ENCODE data around the gene ULK1. TPM values are rescaled to one million over a fixed set of nuclear protein-coding genes. Genes with fewer than 3 reads are reported as not detected.

Gene ULK1
- 10 to 100 TPM; 23.2 to 40.6 TPM for total RNA-seq

- Histone ChIP-seq H3K36me3 (peaks cover 3% of the 10 kb centered on the region), H3K4me1 (ENCODE audit: control insufficient read depth in 1 of 2, low read depth in 2 of 2) (peaks cover 4 to 11% of the 10 kb centered on the region in 2 donors), H3K9me3 (no peaks in the 10 kb centered on the region), H3K27ac (peak within 1 kb of the TSS; percentile 94), H3K27me3 (replicated peaks; ENCODE audit: insufficient read depth) (no peaks in the 10 kb centered on the region), H3K4me3 (peak within 1 kb of the TSS; percentile 85)
- ATAC-seq (ENCODE audit: insufficient number of reproducible peaks, low FRiP score, low read depth) (peak; percentile 43), DNase-seq (ENCODE audit: low spot score) (peak; percentile 76)
- no peak for TF ChIP-seq CTCF (IDR thresholded peaks at IDR 0.05)
These were observed at the start of gene ULK1 for GRCh38 chr12:131894313-131894860. TSS of gene ULK1 (plus strand) at chr12:131894622. CDS start at chr12:131895002, 380 bp downstream.

GRCh38 chr12:131844656-131845055, 49.8 kb upstream of the ULK1 start:
- H3K27ac ChIP-seq, result no peak overlapping the region
- DNase-seq (ENCODE audit: low spot score), result no peak
- no peaks in the 10 kb centered on the region for H3K9me3 ChIP-seq
- no peak for TF ChIP-seq CTCF (IDR thresholded peaks at IDR 0.05)
- no peaks in the 10 kb centered on the region for H3K27me3 ChIP-seq (replicated peaks; ENCODE audit: insufficient read depth)
- ATAC-seq (ENCODE audit: insufficient number of reproducible peaks, low FRiP score, low read depth), result no peak
- H3K4me1 ChIP-seq (ENCODE audit: control insufficient read depth in 1 of 2, low read depth in 2 of 2), result no peaks in the 10 kb centered on the region
- no peaks in the 10 kb centered on the region for H3K36me3 ChIP-seq
- no peak overlapping the region for H3K4me3 ChIP-seq

- no peak for TF ChIP-seq CTCF (IDR thresholded peaks at IDR 0.05)
- no peaks in the 10 kb centered on the region for H3K27me3 ChIP-seq (replicated peaks; ENCODE audit: insufficient read depth)
- H3K4me1 ChIP-seq (ENCODE audit: control insufficient read depth in 1 of 2, low read depth in 2 of 2), result no peaks in the 10 kb centered on the region
- no peaks in the 10 kb centered on the region for H3K36me3 ChIP-seq
- DNase-seq (ENCODE audit: low spot score), result no peak
- no peaks in the 10 kb centered on the region for H3K9me3 ChIP-seq
- no peak overlapping the region for H3K4me3 ChIP-seq
- no peak for ATAC-seq (ENCODE audit: insufficient number of reproducible peaks, low FRiP score, low read depth)
- H3K27ac ChIP-seq, result no peak overlapping the region
These were observed 49.3 kb upstream of the ULK1 start for GRCh38 chr12:131845121-131845520.

DNA sequence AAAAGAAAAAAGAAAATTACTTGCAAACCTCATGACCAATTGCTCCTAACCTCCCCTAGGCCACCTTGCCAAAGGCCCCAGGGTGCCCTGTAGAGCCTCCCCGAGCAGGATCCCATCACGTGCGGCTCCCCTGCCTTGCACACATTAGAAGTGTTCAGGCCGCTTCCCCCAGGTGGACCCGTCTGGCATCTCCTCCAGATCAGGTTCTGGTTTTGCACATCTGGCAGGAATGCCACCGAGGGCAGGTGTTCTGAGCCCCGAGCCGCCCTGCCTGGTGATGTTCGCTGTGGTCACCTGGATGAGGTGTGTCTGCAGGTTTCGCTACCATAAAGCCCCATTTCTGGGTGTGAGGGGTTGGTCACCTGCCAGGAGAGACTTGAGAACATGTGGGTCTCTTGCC, 47.0 kb upstream of the ULK1 start:
- no peak overlapping the region for H3K27ac ChIP-seq
- H3K4me3 ChIP-seq, result no peak overlapping the region
- no peak for ATAC-seq (ENCODE audit: insufficient number of reproducible peaks, low FRiP score, low read depth)
- no peak for DNase-seq (ENCODE audit: low spot score)
- H3K9me3 ChIP-seq, result no peaks in the 10 kb centered on the region
- no peaks in the 10 kb centered on the region for H3K4me1 ChIP-seq (ENCODE audit: control insufficient read depth in 1 of 2, low read depth in 2 of 2)
- no peaks in the 10 kb centered on the region for H3K27me3 ChIP-seq (replicated peaks; ENCODE audit: insufficient read depth)
- TF ChIP-seq CTCF (IDR thresholded peaks at IDR 0.05), result no peak
- no peaks in the 10 kb centered on the region for H3K36me3 ChIP-seq

DNA sequence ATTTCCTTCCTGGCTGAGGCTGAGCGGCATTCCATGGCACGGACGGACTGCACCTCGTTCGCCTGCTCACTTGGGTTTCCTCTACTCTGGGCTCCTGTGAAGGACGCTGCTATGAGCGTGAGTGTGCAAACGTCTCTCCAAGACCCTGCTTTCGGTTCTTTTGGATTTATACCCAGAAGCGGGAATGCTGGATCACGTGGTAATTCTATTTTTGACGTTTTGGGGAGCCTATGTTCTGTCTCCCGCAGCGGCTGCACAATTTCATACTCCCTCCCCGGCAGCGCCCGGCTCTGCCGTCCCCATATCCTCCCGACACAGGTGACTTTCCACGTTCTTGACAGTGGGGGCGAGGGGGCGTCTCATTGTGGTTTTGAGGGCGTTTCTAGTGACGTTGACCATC, 45.7 kb upstream of the ULK1 start:
- H3K27me3 ChIP-seq (replicated peaks; ENCODE audit: insufficient read depth), result no peaks in the 10 kb centered on the region
- DNase-seq (ENCODE audit: low spot score) (no peak), ATAC-seq (ENCODE audit: insufficient number of reproducible peaks, low FRiP score, low read depth) (no peak)
- H3K4me1 ChIP-seq (ENCODE audit: control insufficient read depth in 1 of 2, low read depth in 2 of 2), result no peaks in the 10 kb centered on the region
- no peak overlapping the region for H3K27ac ChIP-seq
- no peak for TF ChIP-seq CTCF (IDR thresholded peaks at IDR 0.05)
- H3K36me3 ChIP-seq, result no peaks in the 10 kb centered on the region
- no peak overlapping the region for H3K4me3 ChIP-seq
- no peaks in the 10 kb centered on the region for H3K9me3 ChIP-seq

Measured in thoracic aorta (tissue), 2 donors.